Midbrain (tissue), 1 donor: ENCODE results near the gene PSMB11.
A peak's percentile ranks its signal among the peaks of the same experiment; 100 is the strongest.

ENCODE experiments used
- DNase-seq: peaks from one replicate; lab custom pipeline; 2025; lab: John Stamatoyannopoulos, UW

The PSMB11 gene

DNA sequence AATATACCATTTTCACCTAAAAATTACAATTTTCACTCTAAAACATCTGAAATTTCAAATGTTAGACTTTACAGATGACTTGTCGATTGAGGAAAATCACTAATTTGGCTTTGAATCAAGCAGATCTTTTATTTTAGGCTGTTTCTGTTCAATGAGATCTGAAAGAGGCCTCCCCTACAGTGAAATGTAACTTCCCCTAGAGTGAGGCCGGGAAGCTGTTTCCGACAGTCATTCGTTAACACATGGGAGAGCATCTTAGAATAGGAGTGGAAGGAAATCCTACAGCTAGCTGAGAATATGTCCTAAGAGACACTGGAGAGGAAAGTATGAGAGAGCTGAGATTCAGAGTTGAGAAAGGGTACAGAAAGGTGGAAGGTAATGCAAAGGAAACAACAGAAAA is 26.4 kb upstream of the PSMB11 start:
- no peak for DNase-seq

DNA sequence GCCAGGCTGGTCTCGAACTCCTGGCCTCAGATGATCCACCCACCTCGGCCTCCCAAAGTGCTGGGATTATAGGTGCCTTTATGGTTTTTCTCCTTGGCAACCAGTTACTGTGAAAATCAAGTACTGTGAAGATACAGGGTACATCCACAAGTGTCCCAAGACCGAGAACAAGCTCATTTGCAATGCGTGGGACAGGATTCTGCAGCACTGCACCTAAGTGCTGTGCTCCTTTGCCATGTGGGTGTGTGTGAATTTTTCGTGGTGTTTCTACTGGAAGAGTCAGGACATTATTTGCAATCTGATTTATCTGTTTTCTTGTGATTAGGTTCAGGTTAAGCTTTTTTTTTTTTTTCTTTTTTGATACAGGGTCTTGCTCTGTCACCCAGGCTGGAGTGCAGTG is 24.9 kb upstream of the PSMB11 start:
- no peak for DNase-seq

DNA sequence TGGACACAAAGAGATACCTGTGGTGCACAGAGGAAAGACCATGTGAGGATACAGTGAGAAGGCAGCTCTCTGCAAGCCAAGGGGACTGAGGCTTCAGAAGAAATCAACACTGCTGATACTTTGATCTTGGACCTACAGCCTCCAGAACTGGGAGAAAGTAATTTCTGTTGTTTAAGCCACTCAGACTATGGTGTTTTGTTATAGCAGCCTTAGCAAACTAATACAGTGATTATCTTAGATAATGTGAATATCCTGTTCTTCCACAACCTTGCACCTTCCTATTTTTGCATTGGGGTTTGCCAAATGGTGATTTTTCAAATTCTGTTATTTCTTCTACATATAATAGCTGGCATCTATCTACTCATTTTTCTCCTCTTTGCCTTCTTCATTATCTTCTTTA is 23.9 kb upstream of the PSMB11 start:
- DNase-seq = no peak

DNA sequence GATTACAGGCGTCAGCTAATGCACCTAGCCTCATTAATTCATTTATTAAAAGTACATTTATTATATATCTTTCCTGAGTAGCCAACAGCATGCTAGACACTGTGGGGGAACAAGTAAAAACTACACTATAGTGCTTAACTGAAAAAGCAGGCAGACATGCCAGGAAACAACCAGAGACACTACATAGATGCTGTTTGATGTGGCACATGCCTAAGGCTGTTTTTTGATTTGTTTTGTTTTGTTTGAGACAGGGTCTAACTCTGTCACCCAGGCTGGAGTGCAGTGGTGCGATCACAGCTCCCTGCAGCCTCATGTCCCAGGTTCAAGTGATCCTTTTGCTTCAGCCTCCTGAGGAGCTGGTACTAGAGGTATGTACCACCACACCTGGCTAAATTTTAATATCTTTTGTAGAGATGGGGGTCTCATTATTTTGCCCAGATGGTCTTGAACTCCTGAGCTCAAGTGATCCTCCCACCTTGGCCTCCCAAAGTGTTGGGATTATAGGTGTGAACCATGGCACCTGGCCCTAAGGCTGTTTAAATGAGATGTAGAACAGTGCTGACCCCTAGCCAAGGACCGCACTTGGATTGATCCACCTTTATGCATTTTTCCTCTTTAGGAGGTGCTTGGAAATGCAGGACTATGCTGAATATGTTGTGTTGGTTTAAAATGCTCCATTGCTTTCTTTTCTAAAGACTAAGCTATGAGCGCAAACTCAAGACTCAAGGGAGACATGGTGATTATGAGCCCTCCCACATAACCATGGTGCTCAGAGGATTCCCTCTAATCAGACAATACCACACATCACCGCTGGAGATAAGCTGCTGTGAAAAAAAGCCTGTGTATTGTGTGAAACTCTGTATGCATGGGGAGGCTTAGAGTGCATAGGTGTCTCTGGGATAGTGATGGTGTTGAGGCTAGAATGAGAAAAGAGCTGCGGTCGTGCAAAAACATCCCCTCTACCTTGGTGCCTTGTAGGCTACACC is 21.6 kb upstream of the PSMB11 start:
- DNase-seq = no peak

DNA sequence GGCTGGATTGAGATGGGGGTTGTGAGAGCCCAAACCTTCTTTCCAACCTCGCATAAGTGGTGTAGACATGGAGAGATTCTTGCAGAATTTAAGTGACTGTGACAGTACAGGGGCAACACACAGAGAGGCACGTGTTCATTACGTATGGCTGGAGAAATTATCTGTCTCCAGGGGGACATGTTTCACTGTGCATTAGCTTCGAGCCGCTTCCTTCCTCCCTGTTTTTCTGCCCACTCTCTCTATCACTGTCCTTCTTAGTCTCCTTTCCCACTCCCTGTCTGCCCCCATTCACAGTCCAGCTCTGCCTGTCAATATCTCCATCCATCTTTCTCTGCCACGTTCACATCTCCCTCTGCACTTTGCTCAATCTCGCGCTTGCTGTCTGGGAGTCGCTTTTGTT is 20.6 kb upstream of the PSMB11 start:
- no peak for DNase-seq

DNA sequence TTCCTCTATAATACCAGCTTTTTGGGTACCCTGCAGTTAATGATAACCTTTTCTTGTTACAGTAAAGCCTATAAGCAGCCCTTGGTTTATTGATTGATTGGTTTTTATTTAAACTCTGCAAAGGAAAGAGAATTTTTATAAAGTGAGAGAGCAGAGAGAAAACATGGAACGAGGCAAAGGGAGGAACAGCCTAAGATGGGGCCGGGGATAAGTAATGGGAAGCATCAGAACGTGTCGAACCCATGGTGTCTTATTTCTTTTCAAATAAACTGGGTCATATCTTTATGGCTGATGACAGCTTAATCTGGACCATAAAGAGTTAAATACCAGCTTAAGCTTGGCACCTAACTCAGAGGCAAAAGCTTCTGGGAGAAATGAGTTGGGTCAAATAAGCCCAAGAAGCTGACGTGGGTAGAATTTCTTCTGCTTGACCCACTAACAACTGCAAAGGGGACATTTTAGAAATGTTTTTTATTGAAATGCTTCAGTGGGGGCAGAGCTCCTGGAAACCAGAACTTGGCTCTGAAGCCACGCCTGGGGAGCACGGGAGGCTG is 20.0 kb upstream of the PSMB11 start:
- peak; percentile 13 for DNase-seq

DNA sequence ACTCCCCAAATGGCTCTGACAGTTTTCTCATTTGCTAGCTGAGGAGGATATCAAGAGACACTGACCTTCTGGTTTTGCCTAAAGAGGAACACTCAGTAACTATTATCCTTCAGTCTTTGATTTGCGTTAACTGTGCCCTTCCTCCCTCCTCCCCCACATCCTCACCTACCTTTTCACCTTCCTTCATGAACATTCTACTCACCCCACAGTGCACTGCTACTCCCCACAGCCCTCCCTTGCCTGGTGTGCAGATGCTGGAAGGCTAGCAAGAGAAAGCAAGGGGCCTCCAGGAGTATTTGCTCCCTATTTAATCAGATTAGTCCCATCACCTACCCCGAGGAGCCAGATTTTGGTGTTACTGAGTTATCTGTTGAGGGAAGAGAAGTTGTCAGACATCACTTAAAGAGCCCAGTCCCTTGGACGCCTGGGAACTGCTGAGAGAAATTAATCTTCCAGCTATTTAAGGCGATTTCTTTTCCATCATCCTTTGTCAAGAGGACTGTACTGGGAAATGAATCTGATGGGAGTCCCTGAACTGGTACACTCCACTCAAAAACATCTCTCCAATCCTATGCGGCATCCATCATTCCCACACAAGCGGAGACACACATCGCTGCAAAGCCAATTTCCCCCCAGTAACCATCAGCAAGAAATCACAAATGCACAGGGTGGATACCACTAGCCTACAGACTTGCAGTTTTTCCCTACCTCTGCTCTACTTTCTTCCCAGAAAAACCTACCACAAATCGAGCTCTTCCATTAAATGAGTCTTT is 18.8 kb upstream of the PSMB11 start:
- no peak for DNase-seq

DNA sequence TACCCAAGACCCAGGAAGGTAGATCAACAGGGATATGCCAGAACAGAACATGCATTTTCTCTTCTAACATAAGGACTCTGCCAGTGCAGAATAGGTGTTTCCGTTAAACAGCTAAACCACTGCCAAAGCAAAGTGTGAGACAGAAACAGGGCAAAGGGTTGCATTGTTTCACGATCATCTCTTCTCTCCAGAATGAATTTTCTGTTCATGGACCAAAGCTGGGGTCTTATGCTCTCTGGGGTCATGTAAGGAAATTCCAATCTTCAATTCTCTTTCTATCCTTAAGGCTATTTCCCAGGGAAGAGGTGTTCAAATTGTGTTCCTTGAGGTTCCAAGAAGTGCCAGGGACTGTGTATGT is 18.2 kb upstream of the PSMB11 start:
- no peak for DNase-seq

DNA sequence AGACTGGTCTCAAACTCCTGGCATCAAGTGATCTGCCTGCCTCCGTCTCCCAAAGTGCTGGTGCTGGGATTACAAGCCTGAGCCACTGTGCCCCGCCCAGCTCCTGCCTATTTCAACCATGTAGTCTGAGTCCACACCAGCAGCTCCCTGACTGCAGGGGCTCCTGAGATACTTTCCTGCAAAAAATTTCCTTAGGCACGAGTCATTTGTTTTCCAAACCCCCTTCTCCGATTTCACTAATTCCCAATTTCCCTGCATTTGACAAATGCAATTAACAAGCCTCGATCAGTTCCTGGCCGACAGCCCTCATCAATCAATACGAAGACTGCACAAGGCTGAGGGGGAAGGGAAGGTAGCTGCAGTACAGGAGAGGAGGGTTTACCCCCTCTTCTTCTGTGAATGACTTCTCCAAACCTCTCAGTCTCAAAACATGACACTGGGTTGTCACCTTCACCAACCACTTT is 17.4 kb upstream of the PSMB11 start:
- DNase-seq = no peak

DNA sequence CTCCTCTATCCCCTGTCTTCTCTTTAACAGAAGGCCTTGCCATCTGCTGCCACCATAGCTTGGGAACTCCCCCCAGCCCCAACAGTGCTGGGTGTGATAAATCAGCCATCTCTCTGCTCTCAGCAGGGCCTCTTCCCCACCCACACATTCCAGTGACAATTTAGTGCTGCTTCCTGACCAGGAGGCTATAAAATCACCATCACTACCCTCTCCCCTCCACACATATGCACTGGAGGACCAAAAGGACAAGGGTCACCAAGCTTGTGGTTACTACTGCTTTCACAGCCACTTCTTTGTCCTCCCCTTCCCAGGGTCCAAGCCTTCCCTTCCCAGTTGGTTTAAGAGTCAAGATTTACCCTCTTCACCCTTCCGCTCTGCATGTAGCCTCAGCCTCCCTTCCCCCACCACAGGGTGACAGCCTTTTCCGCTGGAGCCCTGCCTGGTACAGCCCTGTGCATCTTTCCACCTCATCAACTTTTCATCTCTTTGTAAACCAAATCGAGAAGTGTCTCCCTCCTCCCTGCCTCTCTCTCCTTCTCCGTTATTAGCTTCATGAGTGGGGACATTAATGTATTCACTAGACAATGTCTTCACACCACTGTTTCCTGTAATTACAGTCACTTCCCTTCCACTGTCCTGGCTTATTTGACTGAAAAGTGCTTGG is 16.7 kb upstream of the PSMB11 start:
- DNase-seq = no peak

DNA sequence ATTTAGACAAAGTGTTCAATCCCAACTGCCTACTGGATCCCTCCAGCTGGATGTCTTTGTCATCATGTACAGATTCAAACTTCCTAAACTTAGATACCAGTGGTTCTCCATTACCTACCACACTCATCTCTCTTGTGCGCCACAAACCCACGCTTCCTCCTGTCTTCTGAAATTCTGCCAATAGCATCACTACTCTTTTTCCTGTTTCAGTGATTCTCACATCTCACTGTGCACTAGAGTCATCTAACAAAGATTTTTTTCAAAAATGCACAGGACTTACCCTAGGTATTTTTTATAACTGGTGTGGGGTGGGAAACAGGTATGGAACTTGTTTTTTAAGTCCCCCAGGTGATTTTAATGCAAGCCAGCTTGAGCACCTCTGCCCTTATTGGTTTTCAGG is 13.2 kb upstream of the PSMB11 start:
- DNase-seq = no peak

DNA sequence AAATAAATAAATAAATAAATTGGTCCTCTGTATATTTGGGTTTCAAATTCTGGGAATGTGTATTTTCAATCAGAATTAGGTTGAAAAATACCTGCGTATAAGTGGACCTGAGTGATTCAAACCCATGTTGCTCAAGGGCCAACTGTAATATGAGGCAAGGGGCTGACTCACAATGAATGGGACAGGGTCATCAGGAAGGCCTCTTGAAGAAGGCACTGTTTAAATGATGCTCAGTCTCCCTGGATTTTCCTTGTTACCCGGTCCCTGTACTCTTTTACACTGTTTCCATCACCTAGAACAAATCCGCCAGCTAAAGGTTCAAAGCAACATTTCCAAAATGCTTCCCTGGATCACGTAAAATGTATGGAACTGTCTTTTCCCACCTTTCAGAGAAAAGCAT is 11.1 kb upstream of the PSMB11 start:
- DNase-seq = no peak

DNA sequence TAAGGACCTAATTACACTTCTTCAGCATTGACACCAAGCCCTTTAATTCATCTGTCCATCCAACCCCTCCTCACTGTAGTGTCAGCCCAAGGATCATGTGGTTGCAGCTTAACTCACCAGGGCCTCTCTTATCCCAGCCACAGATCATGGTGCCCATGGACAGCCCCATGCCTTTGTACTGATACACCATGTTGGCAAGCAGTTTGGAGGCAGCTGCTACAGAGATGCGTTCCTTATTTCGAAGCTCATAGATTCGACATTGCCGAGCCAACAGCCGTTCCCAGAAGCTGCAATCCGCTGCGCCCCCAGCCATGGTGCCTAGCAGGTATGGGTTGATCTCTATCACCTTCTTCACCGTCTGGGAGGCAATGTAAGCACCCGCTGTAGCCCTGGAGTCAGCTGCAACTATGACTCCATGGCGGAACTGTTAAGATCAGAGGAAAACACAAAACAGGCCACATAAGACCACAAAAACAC is 8.7 kb upstream of the PSMB11 start:
- no peak for DNase-seq

DNA sequence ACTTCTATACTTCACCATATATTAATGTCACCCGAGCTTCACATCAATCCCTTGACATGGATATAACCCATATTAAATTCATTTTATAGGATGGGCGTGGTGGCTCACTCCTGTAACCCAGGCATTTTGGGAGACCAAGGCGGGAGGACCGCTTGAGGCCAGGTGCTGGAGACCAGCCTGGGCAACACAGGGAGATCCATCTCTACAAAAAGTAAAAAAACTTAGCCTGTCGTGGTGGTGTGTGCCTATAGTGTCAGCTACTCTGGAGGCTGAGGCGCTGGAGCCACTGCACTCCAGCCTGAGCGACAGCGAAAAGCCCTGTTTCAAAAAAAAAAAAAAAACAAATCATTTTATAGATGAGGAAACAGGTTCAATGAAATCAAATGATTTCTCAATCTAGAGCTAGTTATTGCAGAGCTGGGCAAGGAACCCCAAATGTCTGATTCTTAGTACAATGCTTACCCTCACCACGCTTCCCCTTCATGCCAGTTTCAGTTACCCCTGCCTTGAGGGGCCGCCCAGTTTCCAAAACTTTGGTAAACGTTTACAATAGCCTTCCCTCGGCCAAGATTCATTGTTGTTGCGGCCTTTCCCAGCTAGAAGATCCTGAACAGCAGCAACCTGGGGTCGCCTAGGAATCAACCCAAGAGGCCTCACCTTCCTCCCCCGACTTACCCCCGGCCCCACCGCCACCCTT is 8.1 kb upstream of the PSMB11 start:
- no peak for DNase-seq

DNA sequence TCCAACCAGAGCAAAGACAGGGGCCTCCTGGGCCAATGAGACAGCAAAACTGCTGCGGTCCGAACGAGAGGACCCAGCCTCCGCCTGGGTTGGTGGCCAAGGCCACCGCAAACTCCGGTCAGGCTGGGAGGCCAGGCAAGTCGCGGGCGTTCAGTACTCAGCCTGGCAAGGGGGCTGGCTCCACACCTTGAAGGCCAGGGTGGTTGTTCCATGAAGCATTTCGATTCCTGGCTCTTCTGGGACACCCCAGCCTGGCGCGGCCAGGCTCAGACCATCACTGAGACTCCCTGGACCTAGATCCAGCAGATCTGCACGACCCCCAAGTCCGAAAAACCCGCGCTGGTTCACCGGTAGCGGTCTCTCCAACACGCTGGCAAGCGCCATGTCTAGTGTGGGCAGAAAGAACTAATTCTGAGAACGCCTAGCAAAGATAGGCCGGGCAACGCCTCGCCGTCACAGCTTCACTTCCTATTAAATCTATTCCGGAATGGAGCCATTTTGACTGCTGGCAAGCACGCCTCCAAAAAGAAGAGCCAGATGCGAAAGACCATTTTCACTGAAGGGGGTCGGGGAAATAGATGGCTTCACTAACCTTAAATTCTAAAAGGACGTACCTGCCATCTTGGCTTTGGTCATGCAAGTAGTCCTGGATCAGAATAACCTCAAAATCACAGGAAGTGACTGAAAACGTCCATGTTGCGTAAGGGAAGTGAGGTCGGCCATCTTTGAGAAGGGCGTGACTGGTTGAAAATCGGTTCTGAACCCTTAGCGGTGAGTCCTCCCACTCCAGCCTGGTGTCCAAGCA is 7.3 kb upstream of the PSMB11 start, which contains the start of gene PSMB5:
PSMB5 (minus strand) TSS at position 403 of the 805 bp plus-strand sequence; CDS start at position 384, 19 bp downstream.
- DNase-seq = no peak

DNA sequence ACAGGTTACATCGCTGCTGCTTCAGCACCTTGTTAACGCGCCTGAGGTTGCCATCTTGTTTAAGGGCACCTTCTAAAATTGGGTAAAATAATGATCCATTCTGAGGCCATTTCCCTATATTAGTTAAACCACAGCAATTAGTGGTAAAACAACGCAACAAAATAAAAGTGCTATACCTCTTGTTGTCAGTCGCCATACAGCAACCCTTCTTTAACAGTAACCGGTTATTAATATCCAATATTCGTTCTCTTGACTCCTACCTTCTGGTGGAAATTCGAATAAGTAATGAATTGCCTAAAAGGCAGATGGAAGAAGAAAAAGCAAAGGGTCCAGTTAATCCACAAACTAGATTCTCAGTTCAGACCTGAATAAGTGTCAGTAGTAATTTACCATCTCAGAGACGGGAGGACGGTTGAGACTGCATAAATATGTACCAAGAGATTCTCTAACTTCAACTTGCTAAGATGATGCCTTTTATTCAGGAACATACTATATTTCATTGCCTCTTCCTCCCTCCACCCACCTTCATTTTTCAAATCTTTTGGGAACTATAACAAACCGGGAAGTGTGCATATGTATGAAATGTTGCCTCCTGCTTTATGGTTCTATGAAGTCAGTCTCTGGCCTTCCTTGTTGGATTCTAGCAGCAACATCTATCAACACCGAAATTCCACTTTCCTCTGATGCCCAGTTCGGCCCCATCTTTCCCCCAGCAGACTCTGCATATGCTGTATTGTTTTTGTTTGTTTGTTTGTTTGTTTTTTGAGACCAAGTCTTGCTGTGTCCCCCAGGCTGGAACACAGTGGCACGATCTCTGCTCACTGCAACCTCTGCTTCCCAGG is 6.5 kb upstream of the PSMB11 start:
- no peak for DNase-seq

DNA sequence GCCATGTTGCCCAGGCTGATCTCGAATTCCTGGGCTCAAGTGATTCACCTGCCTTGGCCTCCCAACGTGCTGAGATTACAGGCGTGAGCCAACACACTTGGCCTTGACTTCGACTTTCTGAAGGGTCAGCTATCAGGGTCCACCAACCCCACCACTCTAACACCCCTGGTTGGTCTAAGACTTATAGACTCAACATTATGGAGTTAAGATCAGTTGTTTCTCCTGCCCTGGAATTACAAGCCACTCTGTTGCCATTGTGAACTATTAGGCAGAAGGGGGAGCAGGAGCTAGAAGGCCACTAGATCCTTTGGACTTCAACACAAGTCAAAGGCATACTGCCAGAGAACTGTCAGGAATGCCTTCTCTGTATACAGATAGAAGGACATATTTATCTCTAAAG is 1.9 kb upstream of the PSMB11 start:
- DNase-seq = no peak

DNA sequence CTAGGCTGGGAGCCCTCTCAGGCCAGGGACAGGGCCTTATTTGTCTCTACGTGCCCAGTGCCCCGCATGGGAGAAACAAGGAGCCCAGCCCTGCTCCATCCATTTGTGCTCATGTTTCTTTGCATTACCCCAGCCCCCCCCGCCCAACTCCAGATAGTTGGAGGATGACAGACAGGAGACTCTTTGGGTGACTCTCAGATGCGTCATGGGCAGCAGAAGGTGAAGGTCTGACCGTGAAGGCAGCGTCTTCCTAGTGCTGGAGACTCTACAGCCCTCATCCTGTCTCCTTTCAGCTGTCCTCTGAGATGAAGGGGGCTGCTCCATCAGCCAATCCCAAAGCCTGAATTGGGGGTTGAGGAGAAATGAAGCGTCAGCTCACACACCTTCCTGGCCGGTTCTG is 283 bp upstream of the PSMB11 start:
- no peak for DNase-seq

DNA sequence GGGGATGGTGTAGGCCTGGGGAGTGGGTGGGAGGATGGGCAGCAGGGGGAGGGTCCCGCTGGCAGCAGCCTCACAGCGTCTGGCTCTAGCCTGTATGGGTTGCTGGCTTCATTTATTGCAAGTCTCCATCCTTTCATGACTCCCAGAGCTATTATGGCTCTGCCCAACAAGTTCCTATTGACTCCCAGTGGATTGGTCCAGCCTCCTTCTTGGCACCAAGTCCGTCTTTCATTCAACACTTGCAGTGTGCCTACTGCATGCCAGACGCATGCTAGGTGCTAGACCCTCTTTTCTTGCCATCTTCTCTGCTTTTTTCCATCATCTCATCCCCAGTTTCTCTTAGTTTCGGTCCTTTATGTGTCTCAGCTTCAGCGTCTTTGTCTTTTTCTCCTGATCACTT is 1.1 kb downstream of the PSMB11 start:
- DNase-seq = no peak

DNA sequence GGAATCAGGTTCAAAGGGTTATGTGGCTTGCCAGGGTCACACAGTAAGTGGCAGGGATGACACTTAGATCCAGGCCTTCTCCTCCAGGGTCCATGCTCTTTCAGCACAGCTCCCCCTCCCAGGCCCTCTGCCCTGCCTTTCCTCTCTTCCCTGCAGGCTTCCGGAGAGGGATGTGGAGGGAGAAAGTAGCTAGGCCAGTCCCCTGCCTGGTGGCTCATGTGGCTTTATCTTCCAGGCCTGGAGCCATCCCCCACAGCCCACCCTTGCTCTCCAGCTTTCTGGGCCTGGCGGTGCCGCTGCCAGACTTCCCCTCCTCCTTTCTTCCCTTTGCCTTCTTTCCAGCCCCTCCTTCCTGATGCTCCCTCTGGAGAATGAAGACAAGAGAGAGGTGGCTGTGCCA is 1.7 kb downstream of the PSMB11 start:
- DNase-seq = no peak
